Upper lobe of left lung (tissue), 6 donors: ENCODE results near the gene MAN1C1. TPM values are rescaled to one million over a fixed set of nuclear protein-coding genes. Genes with fewer than 3 reads are reported as not detected.

Experiments
- ATAC-seq, 2 donors: fragments of 200-7000 bp; cut with Tn5 transposase; one replicate each; pipeline ENCODE4 v1.9.1; 2022; ENCODE audit warnings: mild to moderate bottlenecking in 2 of 2, moderate library complexity in 2 of 2; ENCODE audit not compliant: low FRiP score in 2 of 2
- DNase-seq, 2 donors: peaks; one replicate each; pipeline ENCODE4 v3.0.0-alpha.2; 2019 to 2020
- H3K27ac ChIP-seq, 4 donors: fragments of 200-600 bp; sonication (generic); one replicate each; pipeline ENCODE4 v1.5.1; 2016 to 2019
- H3K27me3 ChIP-seq, 4 donors: fragments of 200-600 bp; sonication (generic); one replicate each; pipeline ENCODE4 v1.5.1; 2017 to 2019
- H3K36me3 ChIP-seq, 4 donors: fragments of 200-600 bp; sonication (generic); one replicate each; pipeline ENCODE4 v1.5.1; 2016 to 2019
- H3K4me1 ChIP-seq, 4 donors: fragments of 200-600 bp; sonication (generic); one replicate each; pipeline ENCODE4 v1.5.1; 2018 to 2019
- H3K4me3 ChIP-seq, 4 donors: fragments of 200-600 bp; sonication (generic); one replicate each; pipeline ENCODE4 v1.5.1; 2017 to 2019; ENCODE audit warnings: mild to moderate bottlenecking in 2 of 4, moderate library complexity in 1 of 4
- H3K9me3 ChIP-seq, 4 donors: fragments of 200-600 bp; sonication (generic); one replicate each; pipeline ENCODE4 v1.5.1; 2018 to 2019
- CTCF ChIP-seq, 6 experiments: fragments of 450-650 bp in 4 of 6; fragments of 200-600 bp in 2 of 6; sonication (generic) in 2 of 6; IDR thresholded peaks; one replicate each; pipeline ENCODE4 v1.5.1; 2016 to 2019; ENCODE audit warnings: antibody characterized with exemption in 6 of 6
- EP300 ChIP-seq, 4 donors: sonication (generic); formaldehyde crosslinking; IDR thresholded peaks; one replicate each; pipeline ENCODE4 v1.5.1; 2017; ENCODE audit warnings: antibody characterized with exemption in 4 of 4, control low read depth in 2 of 4
- POLR2A ChIP-seq, 4 donors: fragments of 450-650 bp; IDR thresholded peaks; one replicate each; pipeline ENCODE4 v1.5.1; 2016 to 2017; ENCODE audit warnings: antibody characterized with exemption in 4 of 4, mild to moderate bottlenecking in 2 of 4
- POLR2AphosphoS5 ChIP-seq, 2 donors: sonication (generic); formaldehyde crosslinking; IDR thresholded peaks; one replicate each; pipeline ENCODE4 v1.5.1; 2017; ENCODE audit warnings: antibody characterized with exemption in 2 of 2
- WGBS, 2 donors: methylation state at CpG; one replicate each; pipeline ENCODE4 v1.1.5; 2017 to 2018; 5-methylcytosine and 5-hydroxymethylcytosine counted together
- total RNA-seq, 6 donors: library from RNA; depleted of rRNA in 4 of 6; stranded (reverse); fragments of >200 nt in 4 of 6; gene quantifications; one replicate each; pipeline versions ENCODE4 v1.1.0 to v1.2.1, GENCODE V29; 2016 to 2021
- donor health status: DM: no; HTN: no; CAD: no; lungs with moderate emphysema.
- donor health status: DM: no; HTN: yes; CAD: no; lungs with severe emphysema.

MAN1C1 gene
- total RNA-seq, 6 donors from 2014 or later, result 5.3 to 32.5 (median 16.2) TPM

- Histone ChIP-seq H3K4me1 (peaks cover 0 to 23% (median 13%) of the 10 kb centered on the region in 4 donors), H3K4me3 (no peak overlapping the region), H3K27ac (no peak overlapping the region), H3K36me3 (no peaks in the 10 kb centered on the region), H3K27me3 (no peaks in the 10 kb centered on the region), H3K9me3 (no peaks in the 10 kb centered on the region)
- TF ChIP-seq POLR2A (IDR thresholded peaks at IDR 0.05) (no peak), EP300 (IDR thresholded peaks at IDR 0.05) (no peak), CTCF (IDR thresholded peaks at IDR 0.05) (no peak), POLR2AphosphoS5 (IDR thresholded peaks at IDR 0.05) (no peak)
- ATAC-seq (no peak), DNase-seq (no peak)
- 83 to 89% methylated on average over 7 of the region's 7 CpGs for WGBS, 2 donors
Measured at GRCh38 chr1:25755475-25756125, 139.0 kb downstream of the MAN1C1 start.

GRCh38 chr1:25756215-25756614 lies 139.6 kb downstream of the MAN1C1 start:
- DNase-seq, result no peak
- Histone ChIP-seq H3K36me3 (no peaks in the 10 kb centered on the region), H3K9me3 (no peaks in the 10 kb centered on the region), H3K4me1 (peaks cover 0 to 23% (median 13%) of the 10 kb centered on the region in 4 donors), H3K27me3 (no peaks in the 10 kb centered on the region), H3K27ac (no peak overlapping the region), H3K4me3 (no peak overlapping the region)
- TF ChIP-seq POLR2AphosphoS5 (IDR thresholded peaks at IDR 0.05) (no peak), CTCF (IDR thresholded peaks at IDR 0.05) (no peak), POLR2A (IDR thresholded peaks at IDR 0.05) (no peak), EP300 (IDR thresholded peaks at IDR 0.05) (no peak)
- no peak for ATAC-seq
- WGBS, 2 donors, result 46 to 48% methylated on average over 3 of the region's 3 CpGs

GRCh38 chr1:25757151-25757845 lies 140.7 kb downstream of the MAN1C1 start:
- Histone ChIP-seq H3K36me3 (no peaks in the 10 kb centered on the region), H3K4me3 (no peak overlapping the region), H3K4me1 (peaks cover 0 to 17% (median 13%) of the 10 kb centered on the region in 4 donors), H3K27me3 (no peaks in the 10 kb centered on the region), H3K9me3 (no peaks in the 10 kb centered on the region), H3K27ac (no peak overlapping the region)
- no peak for TF ChIP-seq CTCF (IDR thresholded peaks at IDR 0.05)
- TF ChIP-seq POLR2AphosphoS5 (IDR thresholded peaks at IDR 0.05), result no peak
- no peak for TF ChIP-seq POLR2A (IDR thresholded peaks at IDR 0.05)
- no peak for TF ChIP-seq EP300 (IDR thresholded peaks at IDR 0.05)
- WGBS, 2 donors, result 75 to 89% methylated on average over 4 to 12 of the region's 12 CpGs
- no peak for ATAC-seq
- DNase-seq, result no peak

- H3K27ac ChIP-seq, result no peak overlapping the region
- no peaks in the 10 kb centered on the region for H3K27me3 ChIP-seq
- no peak for ATAC-seq
- H3K9me3 ChIP-seq, result no peaks in the 10 kb centered on the region
- peaks cover 0 to 17% (median 12%) of the 10 kb centered on the region in 4 donors for H3K4me1 ChIP-seq
- 72 to 89% methylated on average over 5 of the region's 5 CpGs for WGBS, 2 donors
- DNase-seq, result no peak
- no peak overlapping the region for H3K4me3 ChIP-seq
- H3K36me3 ChIP-seq, result no peaks in the 10 kb centered on the region
- TF ChIP-seq POLR2A (IDR thresholded peaks at IDR 0.05) (no peak), POLR2AphosphoS5 (IDR thresholded peaks at IDR 0.05) (no peak), CTCF (IDR thresholded peaks at IDR 0.05) (no peak), EP300 (IDR thresholded peaks at IDR 0.05) (no peak)
Measured at GRCh38 chr1:25757846-25758185, 141.2 kb downstream of the MAN1C1 start.
